Mesenteric fat pad (tissue), 1 donor: Measurements from ENCODE around the gene KRT86. TPM values are rescaled to one million over a fixed set of nuclear protein-coding genes. Genes with fewer than 3 reads are reported as not detected.
A peak's percentile ranks its signal among the peaks of the same experiment; 100 is the strongest.

Experiments
- DNase-seq: peaks from one replicate; pipeline ENCODE4 v3.0.0-alpha.2; 2020; ENCODE audit warnings: low spot score
- long read RNA-seq: library from polyadenylated mRNA; unstranded; transcript quantifications from one replicate; pipeline ENCODE4 v2.0.0, GENCODE V29; 2020
- total RNA-seq: library from RNA; stranded (reverse); fragmentation: NEBNext Ultra II Directional; extraction: Animal tissue kit (Norgen Biotek cat#: 25700); gene quantifications from one replicate; pipeline ENCODE4 v1.2.1, GENCODE V29; 2021
- donor health status: DM: yes; HTN: yes; CAD: no.

Gene KRT86
- not detected for total RNA-seq
- long read RNA-seq, result 0 reads

- peak; percentile 41 for DNase-seq
Observed at GRCh38 chr12:52274521-52275120, at the start of gene KRT86. TSS of gene KRT86 (plus strand) at chr12:52274645. CDS start at chr12:52301917, 27,272 bp downstream.

GRCh38 chr12:52225752-52226151 is 48.7 kb upstream of the KRT86 start:
- peak; percentile 16 for DNase-seq

GRCh38 chr12:52226446-52226845 is 48.0 kb upstream of the KRT86 start:
- DNase-seq, result no peak

- peak; percentile 3 for DNase-seq
Observed at GRCh38 chr12:52227606-52228166, 46.8 kb upstream of the KRT86 start.

GRCh38 chr12:52228366-52228765 is 46.1 kb upstream of the KRT86 start:
- DNase-seq, result no peak

GRCh38 chr12:52228931-52229330 is 45.5 kb upstream of the KRT86 start:
- DNase-seq, result peak; percentile 79

- peak; percentile 72 for DNase-seq
Observed at GRCh38 chr12:52229836-52230343, 44.6 kb upstream of the KRT86 start.

- DNase-seq, result peak; percentile 77
Observed at GRCh38 chr12:52230364-52231281, 43.8 kb upstream of the KRT86 start.

GRCh38 chr12:52231305-52232202 is 42.9 kb upstream of the KRT86 start:
- peak; percentile 81 for DNase-seq

GRCh38 chr12:52232203-52232673 is 42.2 kb upstream of the KRT86 start:
- DNase-seq, result peak; percentile 65

- peak; percentile 81 for DNase-seq
Observed at GRCh38 chr12:52232674-52233461, 41.6 kb upstream of the KRT86 start, which contains the start of gene KRT7. TSS of gene KRT7 (plus strand) at chr12:52233243. CDS start at chr12:52233297, 54 bp downstream.

GRCh38 chr12:52233462-52234207 is 40.8 kb upstream of the KRT86 start:
- DNase-seq, result no peak

GRCh38 chr12:52234223-52234810 is 40.1 kb upstream of the KRT86 start:
- DNase-seq, result peak; percentile 72

- DNase-seq, result peak; percentile 62
Observed at GRCh38 chr12:52235001-52235764, 39.3 kb upstream of the KRT86 start.

- peak; percentile 75 for DNase-seq
Observed at GRCh38 chr12:52235822-52236361, 38.6 kb upstream of the KRT86 start.

- peak; percentile 60 for DNase-seq
Observed at GRCh38 chr12:52236386-52237050, 37.9 kb upstream of the KRT86 start.
